ENCODE measurements around the gene HEG1.
"Not testable (repeated sequence)": the region's sequence is repeated elsewhere in the genome, so short reads cannot be mapped to it uniquely, and the experiment has no call there.

DNA sequence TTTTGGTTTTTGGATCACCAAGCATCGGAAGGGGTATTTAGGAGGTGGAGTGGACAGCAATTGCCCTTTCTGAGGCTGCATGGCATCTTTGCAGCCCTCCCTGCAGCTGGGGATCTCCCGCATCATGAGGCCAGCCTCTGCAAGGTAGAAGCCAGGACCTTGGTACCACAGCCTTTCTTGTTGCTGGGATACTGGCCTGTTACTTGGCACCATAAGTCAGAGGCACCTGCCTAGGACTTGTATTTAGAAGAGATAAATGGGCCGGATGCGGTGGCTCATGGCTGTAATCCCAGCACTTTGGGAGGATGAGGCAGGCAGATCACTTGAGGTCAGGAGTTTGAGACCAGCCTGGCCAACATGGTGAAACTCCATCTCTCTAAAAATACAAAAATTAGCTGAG, 97.8 kb downstream of the HEG1 start:
- TF ChIP-seq, protein P1, sequence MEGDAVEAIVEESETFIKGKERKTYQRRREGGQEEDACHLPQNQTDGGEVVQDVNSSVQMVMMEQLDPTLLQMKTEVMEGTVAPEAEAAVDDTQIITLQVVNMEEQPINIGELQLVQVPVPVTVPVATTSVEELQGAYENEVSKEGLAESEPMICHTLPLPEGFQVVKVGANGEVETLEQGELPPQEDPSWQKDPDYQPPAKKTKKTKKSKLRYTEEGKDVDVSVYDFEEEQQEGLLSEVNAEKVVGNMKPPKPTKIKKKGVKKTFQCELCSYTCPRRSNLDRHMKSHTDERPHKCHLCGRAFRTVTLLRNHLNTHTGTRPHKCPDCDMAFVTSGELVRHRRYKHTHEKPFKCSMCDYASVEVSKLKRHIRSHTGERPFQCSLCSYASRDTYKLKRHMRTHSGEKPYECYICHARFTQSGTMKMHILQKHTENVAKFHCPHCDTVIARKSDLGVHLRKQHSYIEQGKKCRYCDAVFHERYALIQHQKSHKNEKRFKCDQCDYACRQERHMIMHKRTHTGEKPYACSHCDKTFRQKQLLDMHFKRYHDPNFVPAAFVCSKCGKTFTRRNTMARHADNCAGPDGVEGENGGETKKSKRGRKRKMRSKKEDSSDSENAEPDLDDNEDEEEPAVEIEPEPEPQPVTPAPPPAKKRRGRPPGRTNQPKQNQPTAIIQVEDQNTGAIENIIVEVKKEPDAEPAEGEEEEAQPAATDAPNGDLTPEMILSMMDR (conservative IDR thresholded peaks at IDR 0.05; ENCODE audit: low read depth in 2 of 2) = not testable (repeated sequence)
- TF ChIP-seq EZH2 (IDR thresholded peaks at IDR 0.05; ENCODE audit: low read depth, unreplicated experiment); JUNB (IDR thresholded peaks at IDR 0.05; ENCODE audit: unreplicated experiment); STAT1 (IDR thresholded peaks at IDR 0.05; ENCODE audit: unreplicated experiment); POLR2AphosphoS5 (IDR thresholded peaks at IDR 0.05; ENCODE audit: low read depth); EZH2phosphoT487 (IDR thresholded peaks at IDR 0.05; ENCODE audit: unreplicated experiment); CREB1 (CRISPR knock-in tag; IDR thresholded peaks at IDR 0.05; ENCODE audit: low read depth): not testable (repeated sequence)
- TF ChIP-seq, protein P2, sequence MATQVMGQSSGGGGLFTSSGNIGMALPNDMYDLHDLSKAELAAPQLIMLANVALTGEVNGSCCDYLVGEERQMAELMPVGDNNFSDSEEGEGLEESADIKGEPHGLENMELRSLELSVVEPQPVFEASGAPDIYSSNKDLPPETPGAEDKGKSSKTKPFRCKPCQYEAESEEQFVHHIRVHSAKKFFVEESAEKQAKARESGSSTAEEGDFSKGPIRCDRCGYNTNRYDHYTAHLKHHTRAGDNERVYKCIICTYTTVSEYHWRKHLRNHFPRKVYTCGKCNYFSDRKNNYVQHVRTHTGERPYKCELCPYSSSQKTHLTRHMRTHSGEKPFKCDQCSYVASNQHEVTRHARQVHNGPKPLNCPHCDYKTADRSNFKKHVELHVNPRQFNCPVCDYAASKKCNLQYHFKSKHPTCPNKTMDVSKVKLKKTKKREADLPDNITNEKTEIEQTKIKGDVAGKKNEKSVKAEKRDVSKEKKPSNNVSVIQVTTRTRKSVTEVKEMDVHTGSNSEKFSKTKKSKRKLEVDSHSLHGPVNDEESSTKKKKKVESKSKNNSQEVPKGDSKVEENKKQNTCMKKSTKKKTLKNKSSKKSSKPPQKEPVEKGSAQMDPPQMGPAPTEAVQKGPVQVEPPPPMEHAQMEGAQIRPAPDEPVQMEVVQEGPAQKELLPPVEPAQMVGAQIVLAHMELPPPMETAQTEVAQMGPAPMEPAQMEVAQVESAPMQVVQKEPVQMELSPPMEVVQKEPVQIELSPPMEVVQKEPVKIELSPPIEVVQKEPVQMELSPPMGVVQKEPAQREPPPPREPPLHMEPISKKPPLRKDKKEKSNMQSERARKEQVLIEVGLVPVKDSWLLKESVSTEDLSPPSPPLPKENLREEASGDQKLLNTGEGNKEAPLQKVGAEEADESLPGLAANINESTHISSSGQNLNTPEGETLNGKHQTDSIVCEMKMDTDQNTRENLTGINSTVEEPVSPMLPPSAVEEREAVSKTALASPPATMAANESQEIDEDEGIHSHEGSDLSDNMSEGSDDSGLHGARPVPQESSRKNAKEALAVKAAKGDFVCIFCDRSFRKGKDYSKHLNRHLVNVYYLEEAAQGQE (IDR thresholded peaks at IDR 0.05; ENCODE audit: unreplicated experiment) = not testable (repeated sequence)
- TF ChIP-seq, protein P3, sequence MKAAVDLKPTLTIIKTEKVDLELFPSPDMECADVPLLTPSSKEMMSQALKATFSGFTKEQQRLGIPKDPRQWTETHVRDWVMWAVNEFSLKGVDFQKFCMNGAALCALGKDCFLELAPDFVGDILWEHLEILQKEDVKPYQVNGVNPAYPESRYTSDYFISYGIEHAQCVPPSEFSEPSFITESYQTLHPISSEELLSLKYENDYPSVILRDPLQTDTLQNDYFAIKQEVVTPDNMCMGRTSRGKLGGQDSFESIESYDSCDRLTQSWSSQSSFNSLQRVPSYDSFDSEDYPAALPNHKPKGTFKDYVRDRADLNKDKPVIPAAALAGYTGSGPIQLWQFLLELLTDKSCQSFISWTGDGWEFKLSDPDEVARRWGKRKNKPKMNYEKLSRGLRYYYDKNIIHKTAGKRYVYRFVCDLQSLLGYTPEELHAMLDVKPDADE (IDR thresholded peaks at IDR 0.05) = not testable (repeated sequence)
